ENCODE measurements around the gene COX10. TPM values are rescaled to one million over a fixed set of nuclear protein-coding genes. Genes with fewer than 3 reads are reported as not detected.
"Not testable (repeated sequence)": the region's sequence is repeated elsewhere in the genome, so short reads cannot be mapped to it uniquely, and the experiment has no call there.

Gene COX10
- total RNA-seq, 1 donor from 2014 or later, result 18.4 TPM

DNA sequence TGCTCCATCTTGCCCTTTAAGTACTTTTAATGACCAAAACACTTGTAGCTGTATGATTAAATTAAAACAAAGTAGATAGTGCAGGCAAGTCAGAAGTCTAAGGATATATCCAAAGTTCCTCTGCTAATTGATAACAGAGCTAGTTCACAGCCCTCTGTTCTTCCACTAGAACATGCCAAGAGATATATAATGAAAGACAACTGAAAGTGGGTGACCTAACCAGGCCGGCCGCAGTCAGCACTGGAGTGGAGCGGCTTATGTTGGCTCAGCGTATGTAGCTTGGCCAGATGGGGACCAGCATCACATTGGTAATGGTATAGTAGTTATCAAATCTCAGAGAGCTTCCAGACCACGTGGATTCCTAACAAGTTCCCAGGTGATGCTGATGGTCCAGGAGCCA, 115.2 kb downstream of the COX10 start:
- not testable (repeated sequence) for H3K9me3 Mint-ChIP-seq; H3K36me3 Mint-ChIP-seq; H3K27ac Mint-ChIP-seq; H3K27me3 Mint-ChIP-seq (ENCODE audit: low read depth); H3K4me3 Mint-ChIP-seq; DNase-seq (ENCODE audit: low spot score in 2 of 2, unreplicated experiment in 2 of 2); H3K4me1 Mint-ChIP-seq

DNA sequence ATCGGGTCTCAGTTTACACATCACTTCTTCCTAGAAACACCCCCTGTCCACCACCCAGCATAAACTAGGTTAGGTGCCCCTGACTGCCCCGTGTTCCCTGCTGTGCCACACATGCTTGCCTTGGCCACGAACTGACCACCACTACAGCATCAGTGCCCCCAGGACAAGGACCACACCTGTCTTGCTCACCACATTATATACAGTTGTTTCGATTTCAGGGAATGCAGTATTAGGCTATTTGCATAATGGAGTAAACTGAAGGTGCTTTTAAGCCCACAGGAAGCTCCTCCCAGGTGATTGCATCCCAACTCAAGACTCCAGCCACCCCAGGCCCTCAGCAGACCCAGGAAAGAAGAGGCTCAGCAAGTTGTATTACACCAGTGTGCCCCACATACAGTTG, 117.1 kb downstream of the COX10 start:
- H3K36me3 Mint-ChIP-seq; DNase-seq (ENCODE audit: low spot score in 2 of 2, unreplicated experiment in 2 of 2); H3K27me3 Mint-ChIP-seq (ENCODE audit: low read depth); H3K27ac Mint-ChIP-seq; H3K4me3 Mint-ChIP-seq; H3K4me1 Mint-ChIP-seq; H3K9me3 Mint-ChIP-seq: not testable (repeated sequence)

DNA sequence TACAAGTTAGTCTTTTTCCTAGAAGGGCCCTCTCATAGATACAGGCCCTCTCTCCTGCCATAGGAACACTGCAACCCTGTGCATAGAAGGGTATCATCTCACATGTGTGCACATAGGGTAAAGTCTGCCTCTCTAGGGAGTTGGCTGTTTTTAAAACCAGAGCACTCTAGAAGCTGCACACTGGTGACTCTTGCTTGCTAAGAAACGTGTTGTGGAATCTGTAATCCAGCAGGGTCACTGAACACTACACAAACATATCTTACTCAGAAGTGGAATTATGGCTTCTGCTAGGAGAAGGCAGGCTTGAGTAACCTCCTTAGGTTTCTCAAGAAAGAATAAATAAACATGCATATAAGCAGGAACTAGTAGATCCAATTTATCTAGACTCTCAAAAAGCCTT, 121.5 kb downstream of the COX10 start:
- H3K36me3 Mint-ChIP-seq; H3K4me1 Mint-ChIP-seq; H3K27ac Mint-ChIP-seq; H3K4me3 Mint-ChIP-seq; H3K27me3 Mint-ChIP-seq (ENCODE audit: low read depth); DNase-seq (ENCODE audit: low spot score in 2 of 2, unreplicated experiment in 2 of 2); H3K9me3 Mint-ChIP-seq: not testable (repeated sequence)

DNA sequence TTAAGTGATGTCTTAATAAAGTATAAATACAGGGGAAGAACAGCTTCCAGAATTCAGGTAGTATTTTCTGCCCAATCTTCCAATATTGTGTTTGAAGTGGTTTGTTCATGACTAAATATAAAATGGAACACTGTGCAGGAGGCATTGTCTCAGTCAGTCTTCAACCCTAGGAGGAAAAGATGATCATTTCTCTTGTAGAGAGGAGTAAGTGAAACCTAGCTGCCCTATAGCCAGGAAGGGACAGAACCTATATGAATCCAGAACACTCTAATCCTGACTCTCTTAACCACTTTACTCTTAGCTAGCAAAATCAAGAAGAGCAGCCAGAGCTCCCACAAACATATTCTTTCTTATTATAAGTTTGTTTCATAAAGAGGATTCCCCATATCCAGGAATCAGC, 122.2 kb downstream of the COX10 start:
- not testable (repeated sequence) for H3K9me3 Mint-ChIP-seq; DNase-seq (ENCODE audit: low spot score in 2 of 2, unreplicated experiment in 2 of 2); H3K36me3 Mint-ChIP-seq; H3K27ac Mint-ChIP-seq; H3K4me3 Mint-ChIP-seq; H3K27me3 Mint-ChIP-seq (ENCODE audit: low read depth); H3K4me1 Mint-ChIP-seq

DNA sequence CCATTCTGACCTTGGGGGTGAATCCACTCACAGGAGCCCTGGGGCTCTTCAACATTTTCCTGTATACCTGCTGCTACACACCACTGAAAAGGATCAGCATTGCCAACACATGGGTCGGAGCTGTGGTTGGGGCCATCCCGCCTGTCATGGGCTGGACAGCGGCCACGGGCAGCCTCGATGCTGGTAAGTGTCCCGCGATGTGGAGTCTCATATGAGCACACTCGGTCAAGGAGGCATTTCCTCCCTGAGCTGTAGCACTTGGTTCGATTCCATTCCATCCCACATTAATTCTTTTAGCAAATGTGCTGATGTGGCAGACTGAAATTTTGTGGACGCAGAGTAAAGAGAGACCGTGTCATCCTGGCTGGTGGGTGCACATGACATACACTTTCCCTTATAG, 122.7 kb downstream of the COX10 start:
- not testable (repeated sequence) for H3K27me3 Mint-ChIP-seq (ENCODE audit: low read depth); H3K36me3 Mint-ChIP-seq; H3K4me1 Mint-ChIP-seq; H3K4me3 Mint-ChIP-seq; DNase-seq (ENCODE audit: low spot score in 2 of 2, unreplicated experiment in 2 of 2); H3K27ac Mint-ChIP-seq; H3K9me3 Mint-ChIP-seq

DNA sequence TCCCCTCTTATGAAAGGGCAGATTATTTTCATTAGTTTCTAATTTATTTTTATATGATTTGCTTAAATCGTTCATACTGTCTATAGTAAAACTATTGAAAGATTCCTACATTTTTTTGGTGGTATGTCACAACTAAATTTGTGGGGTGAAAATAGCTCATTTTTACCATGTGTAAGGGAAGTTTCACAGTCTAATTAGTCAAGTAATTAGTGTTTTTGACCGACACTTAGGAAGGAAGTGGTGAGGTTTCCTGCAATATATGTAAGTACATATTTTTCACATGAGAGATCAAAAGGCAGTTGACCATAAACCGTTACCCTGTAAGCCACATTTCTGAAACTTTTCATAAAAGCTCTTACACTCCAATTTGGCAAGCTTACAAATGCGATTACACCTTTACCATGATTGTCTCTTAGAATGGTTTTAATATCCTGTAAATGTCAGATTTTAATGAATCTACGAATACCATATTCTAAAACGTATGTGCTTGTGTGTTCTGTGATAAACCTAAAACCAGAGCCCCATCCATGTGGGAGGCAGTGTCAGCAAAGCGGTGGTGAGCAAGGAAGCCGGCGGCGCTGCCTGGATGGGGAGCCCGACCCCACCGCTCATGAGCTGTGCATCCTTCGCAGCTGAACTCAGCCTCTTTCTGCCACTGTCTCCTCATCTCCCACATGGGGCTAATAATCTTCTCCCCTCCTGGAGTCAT, 123.5 kb downstream of the COX10 start:
- not testable (repeated sequence) for DNase-seq (ENCODE audit: low spot score in 2 of 2, unreplicated experiment in 2 of 2); H3K27ac Mint-ChIP-seq; H3K4me3 Mint-ChIP-seq; H3K27me3 Mint-ChIP-seq (ENCODE audit: low read depth); H3K36me3 Mint-ChIP-seq; H3K9me3 Mint-ChIP-seq
- H3K4me1 Mint-ChIP-seq, result peaks cover 10% of the 10 kb centered on the region

DNA sequence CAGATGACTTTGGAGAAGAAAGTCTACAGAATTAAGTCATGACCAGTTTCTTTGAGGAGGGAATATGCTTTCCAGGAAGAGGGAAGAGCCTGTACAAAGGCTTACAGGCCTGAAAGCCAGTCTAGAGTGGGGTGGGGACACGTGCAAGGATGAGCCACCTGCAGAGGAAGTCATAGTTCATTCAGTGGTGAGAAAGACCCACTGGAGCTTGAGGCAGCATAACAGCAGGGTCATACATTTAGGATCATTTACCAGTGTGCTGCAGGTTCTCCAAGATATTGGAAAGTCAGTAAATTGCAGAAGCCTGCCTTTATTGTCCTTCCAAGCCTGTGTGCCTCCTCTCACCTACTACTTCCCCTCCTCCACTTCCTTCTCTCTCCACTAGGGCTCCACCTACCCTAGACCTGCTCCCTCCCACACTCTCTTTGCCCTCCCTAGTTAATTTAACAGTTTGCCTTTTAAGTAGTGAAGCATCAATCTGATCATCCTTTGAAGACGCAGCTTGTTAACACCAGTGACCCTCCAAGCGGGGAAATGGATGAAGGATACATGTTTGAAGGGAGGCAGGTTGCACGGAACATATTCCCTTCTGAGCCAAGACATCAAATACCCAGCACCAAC, 127.2 kb downstream of the COX10 start:
- Mint-ChIP-seq H3K9me3 (no peaks in the 10 kb centered on the region), H3K4me3 (no peak overlapping the region), H3K27ac (no peak overlapping the region), H3K36me3 (peaks cover 8% of the 10 kb centered on the region), H3K27me3 (ENCODE audit: low read depth) (peaks cover 3% of the 10 kb centered on the region), H3K4me1 (peaks cover 19% of the 10 kb centered on the region)
- TF ChIP-seq, protein P1, sequence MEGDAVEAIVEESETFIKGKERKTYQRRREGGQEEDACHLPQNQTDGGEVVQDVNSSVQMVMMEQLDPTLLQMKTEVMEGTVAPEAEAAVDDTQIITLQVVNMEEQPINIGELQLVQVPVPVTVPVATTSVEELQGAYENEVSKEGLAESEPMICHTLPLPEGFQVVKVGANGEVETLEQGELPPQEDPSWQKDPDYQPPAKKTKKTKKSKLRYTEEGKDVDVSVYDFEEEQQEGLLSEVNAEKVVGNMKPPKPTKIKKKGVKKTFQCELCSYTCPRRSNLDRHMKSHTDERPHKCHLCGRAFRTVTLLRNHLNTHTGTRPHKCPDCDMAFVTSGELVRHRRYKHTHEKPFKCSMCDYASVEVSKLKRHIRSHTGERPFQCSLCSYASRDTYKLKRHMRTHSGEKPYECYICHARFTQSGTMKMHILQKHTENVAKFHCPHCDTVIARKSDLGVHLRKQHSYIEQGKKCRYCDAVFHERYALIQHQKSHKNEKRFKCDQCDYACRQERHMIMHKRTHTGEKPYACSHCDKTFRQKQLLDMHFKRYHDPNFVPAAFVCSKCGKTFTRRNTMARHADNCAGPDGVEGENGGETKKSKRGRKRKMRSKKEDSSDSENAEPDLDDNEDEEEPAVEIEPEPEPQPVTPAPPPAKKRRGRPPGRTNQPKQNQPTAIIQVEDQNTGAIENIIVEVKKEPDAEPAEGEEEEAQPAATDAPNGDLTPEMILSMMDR (IDR thresholded peaks at IDR 0.05; ENCODE audit: unreplicated experiment), result no peak
- no peak for DNase-seq (ENCODE audit: low spot score in 2 of 2, unreplicated experiment in 2 of 2)

DNA sequence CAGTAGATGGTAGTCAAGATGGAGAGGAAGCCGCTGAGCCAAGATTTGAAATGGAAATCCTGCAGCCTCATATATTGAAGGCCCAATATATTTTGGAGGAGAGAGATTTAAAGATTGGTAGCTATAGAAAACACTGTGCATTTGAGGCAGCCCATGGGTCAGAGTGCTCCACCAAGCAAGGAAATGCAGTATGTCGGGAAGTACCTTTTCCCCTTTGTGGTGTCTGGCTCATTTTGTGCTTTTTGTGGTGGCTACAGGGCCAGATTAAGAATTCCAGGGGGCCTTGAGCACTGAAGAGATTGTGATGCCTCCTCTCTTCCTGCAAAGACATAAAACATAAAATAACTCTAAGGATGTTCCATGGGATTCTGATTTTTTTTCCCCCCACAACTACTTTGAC, 127.8 kb downstream of the COX10 start:
- Mint-ChIP-seq H3K9me3 (no peaks in the 10 kb centered on the region), H3K4me1 (peaks cover 25% of the 10 kb centered on the region), H3K27ac (no peak overlapping the region), H3K4me3 (no peak overlapping the region), H3K36me3 (peaks cover 7% of the 10 kb centered on the region), H3K27me3 (ENCODE audit: low read depth) (peaks cover 3% of the 10 kb centered on the region)
- TF ChIP-seq, protein P1 (IDR thresholded peaks at IDR 0.05; ENCODE audit: unreplicated experiment), result no peak
- no peak for DNase-seq (ENCODE audit: low spot score in 2 of 2, unreplicated experiment in 2 of 2)

DNA sequence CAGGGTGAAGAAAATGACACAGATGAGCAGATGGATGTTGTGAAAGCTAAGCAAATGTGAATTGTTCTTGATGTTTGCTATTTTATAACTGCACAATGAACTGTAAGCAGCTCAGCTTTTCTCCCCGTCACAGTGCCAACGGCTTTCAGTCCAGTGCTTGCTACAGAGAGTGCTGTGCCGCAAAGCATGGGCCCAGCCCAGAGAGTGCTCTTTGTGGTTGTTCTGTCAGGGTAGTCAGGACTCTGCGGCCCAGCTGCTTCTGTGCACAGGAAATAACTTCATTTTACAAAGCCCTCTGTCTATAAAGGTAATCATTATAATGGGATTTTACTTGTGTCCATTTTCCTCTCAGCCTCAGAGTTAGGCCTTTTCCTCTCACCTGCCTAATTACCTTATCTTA, 128.3 kb downstream of the COX10 start:
- H3K9me3 Mint-ChIP-seq, result no peaks in the 10 kb centered on the region
- H3K36me3 Mint-ChIP-seq, result peaks cover 3% of the 10 kb centered on the region
- DNase-seq (ENCODE audit: low spot score in 2 of 2, unreplicated experiment in 2 of 2), result no peak
- no peak overlapping the region for H3K4me3 Mint-ChIP-seq
- TF ChIP-seq, protein P1 (IDR thresholded peaks at IDR 0.05; ENCODE audit: unreplicated experiment), result no peak
- H3K27ac Mint-ChIP-seq, result no peak overlapping the region
- peaks cover 3% of the 10 kb centered on the region for H3K27me3 Mint-ChIP-seq (ENCODE audit: low read depth)
- peaks cover 25% of the 10 kb centered on the region for H3K4me1 Mint-ChIP-seq

All from mesothelial cell of epicardium (in vitro differentiated cells).